PFSK-1 (cell line): ENCODE measurements around the gene SMIM24.

Source experiments
- FOXP2 ChIP-seq: optimal IDR thresholded peaks from 2 replicates; pipeline ENCODE3; 2011; ENCODE audit warnings: borderline replicate concordance, control low read depth, inconsistent platforms; ENCODE audit not compliant: insufficient read depth; ENCODE audit errors: extremely low read length, extremely low read depth
- POLR2AphosphoS5 ChIP-seq: IDR thresholded peaks from 2 replicates; pipeline ENCODE4 v1.6.1; 2012; ENCODE audit warnings: low read depth, mild to moderate bottlenecking, control low read depth, low read length, moderate library complexity
- SIN3A ChIP-seq: IDR thresholded peaks from 2 replicates; pipeline ENCODE4 v1.6.1; 2012; ENCODE audit warnings: mild to moderate bottlenecking, low read length, moderate library complexity, borderline replicate concordance; ENCODE audit not compliant: insufficient read depth
- TAF1 ChIP-seq: IDR thresholded peaks from 2 replicates; pipeline ENCODE4 v1.6.1; 2012; ENCODE audit warnings: low read length, control low read depth, borderline replicate concordance; ENCODE audit not compliant: insufficient read depth
- TF ChIP-seq, protein P1 (sequence below), 2 experiments: IDR thresholded peaks; 2 replicates each; pipeline versions ENCODE4 v1.6.1 to v1.8.0; 2011 to 2012; ENCODE audit warnings: low read depth in 2 of 2, low read length in 2 of 2, control low read depth in 1 of 2, inconsistent platforms in 1 of 2, mild to moderate bottlenecking in 1 of 2, moderate library complexity in 1 of 2; ENCODE audit not compliant: insufficient read depth in 1 of 2

DNA sequence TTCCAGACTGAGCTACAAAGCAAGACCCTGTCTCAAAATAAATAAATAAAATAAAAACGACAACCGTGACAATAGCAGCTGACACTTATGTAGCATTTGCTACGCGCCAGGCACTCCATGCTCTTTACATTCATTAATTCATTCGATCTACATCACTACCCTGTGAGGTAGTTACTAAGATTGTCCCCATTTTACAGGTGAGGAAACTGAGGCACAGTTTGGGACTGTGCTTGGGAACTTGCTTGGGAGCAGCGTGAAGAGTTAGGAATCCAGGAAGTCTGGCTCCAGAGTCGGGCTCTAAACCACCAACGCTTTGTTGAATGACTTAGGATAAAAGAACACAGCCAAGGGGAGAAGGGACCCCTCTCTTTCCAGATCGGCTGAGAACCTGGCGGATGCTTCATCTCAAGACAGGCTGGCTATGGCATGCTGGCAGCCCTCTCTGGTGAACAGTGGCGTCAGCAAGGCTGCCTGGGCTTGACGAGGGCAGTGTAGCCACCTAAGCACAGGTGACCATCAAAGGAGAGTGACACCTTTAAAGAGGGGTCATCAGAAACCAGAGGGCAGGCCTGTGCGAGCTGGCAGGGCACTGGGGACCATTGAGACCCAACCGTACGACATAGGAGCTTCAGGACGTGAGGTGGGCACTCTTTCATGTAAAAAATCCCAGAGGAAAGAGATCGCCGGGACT lies 19.6 kb upstream of the SMIM24 start:
- no peak for TF ChIP-seq POLR2AphosphoS5
- TF ChIP-seq, protein P1, sequence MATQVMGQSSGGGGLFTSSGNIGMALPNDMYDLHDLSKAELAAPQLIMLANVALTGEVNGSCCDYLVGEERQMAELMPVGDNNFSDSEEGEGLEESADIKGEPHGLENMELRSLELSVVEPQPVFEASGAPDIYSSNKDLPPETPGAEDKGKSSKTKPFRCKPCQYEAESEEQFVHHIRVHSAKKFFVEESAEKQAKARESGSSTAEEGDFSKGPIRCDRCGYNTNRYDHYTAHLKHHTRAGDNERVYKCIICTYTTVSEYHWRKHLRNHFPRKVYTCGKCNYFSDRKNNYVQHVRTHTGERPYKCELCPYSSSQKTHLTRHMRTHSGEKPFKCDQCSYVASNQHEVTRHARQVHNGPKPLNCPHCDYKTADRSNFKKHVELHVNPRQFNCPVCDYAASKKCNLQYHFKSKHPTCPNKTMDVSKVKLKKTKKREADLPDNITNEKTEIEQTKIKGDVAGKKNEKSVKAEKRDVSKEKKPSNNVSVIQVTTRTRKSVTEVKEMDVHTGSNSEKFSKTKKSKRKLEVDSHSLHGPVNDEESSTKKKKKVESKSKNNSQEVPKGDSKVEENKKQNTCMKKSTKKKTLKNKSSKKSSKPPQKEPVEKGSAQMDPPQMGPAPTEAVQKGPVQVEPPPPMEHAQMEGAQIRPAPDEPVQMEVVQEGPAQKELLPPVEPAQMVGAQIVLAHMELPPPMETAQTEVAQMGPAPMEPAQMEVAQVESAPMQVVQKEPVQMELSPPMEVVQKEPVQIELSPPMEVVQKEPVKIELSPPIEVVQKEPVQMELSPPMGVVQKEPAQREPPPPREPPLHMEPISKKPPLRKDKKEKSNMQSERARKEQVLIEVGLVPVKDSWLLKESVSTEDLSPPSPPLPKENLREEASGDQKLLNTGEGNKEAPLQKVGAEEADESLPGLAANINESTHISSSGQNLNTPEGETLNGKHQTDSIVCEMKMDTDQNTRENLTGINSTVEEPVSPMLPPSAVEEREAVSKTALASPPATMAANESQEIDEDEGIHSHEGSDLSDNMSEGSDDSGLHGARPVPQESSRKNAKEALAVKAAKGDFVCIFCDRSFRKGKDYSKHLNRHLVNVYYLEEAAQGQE (IDR thresholded peaks at IDR 0.05; ENCODE audit: insufficient read depth in 1 of 2, low read depth in 2 of 2, low read length in 2 of 2), result no peak
- TF ChIP-seq TAF1, result no peak
- TF ChIP-seq SIN3A, result no peak
- no peak for TF ChIP-seq FOXP2
